ENCODE results near the gene PGP. TPM values are rescaled to one million over a fixed set of nuclear protein-coding genes. Genes with fewer than 3 reads are reported as not detected.
"Not testable (repeated sequence)": the region's sequence is repeated elsewhere in the genome, so short reads cannot be mapped to it uniquely, and the experiment has no call there.

PGP gene
- total RNA-seq, 1 donor from 2014 or later = 31.5 TPM

DNA sequence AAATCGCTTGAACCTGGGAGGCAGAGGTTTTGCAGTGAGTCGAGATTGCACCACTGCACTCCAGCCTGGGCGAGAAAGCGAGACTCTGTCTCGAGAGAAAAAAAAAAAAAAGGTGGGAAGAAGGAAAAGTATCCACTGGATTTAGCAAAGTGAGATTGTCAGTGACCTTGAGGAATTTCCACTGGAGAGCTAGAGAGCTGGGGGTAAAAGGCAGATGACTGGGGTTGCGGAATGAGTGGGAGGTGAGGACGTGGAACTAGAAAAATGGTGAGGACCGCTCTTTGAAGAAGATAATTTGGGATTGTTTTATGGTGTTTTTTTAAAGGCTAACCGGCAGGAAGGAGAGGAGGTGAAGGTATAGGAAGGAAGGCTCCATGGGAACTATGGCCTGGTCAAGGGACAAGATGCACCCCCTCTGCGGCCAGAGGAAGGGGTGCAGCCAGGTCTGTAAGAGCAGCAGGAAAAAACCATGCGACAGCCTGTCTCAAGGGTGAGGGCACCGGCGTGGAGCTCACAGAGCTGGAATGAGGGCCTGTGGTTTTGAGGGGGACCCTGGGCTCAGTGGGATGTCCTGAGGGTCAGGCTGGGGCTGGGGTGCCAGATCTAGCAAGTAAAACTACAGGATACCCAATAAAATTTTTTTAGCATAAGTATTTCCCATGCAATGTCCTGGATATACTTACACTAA lies 10.1 kb downstream of the PGP start:
- H3K4me1 Mint-ChIP-seq (ENCODE audit: unreplicated experiment) = peaks cover 10% of the 10 kb centered on the region
- H3K27ac Mint-ChIP-seq (ENCODE audit: unreplicated experiment) = peak overlapping the region; percentile 10
- TF ChIP-seq, protein P1, sequence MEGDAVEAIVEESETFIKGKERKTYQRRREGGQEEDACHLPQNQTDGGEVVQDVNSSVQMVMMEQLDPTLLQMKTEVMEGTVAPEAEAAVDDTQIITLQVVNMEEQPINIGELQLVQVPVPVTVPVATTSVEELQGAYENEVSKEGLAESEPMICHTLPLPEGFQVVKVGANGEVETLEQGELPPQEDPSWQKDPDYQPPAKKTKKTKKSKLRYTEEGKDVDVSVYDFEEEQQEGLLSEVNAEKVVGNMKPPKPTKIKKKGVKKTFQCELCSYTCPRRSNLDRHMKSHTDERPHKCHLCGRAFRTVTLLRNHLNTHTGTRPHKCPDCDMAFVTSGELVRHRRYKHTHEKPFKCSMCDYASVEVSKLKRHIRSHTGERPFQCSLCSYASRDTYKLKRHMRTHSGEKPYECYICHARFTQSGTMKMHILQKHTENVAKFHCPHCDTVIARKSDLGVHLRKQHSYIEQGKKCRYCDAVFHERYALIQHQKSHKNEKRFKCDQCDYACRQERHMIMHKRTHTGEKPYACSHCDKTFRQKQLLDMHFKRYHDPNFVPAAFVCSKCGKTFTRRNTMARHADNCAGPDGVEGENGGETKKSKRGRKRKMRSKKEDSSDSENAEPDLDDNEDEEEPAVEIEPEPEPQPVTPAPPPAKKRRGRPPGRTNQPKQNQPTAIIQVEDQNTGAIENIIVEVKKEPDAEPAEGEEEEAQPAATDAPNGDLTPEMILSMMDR (IDR thresholded peaks at IDR 0.05; ENCODE audit: unreplicated experiment) = no peak
- H3K36me3 Mint-ChIP-seq (ENCODE audit: low read depth, unreplicated experiment) = peaks cover 13% of the 10 kb centered on the region
- no peaks in the 10 kb centered on the region for H3K9me3 Mint-ChIP-seq (ENCODE audit: unreplicated experiment)
- no peak for DNase-seq (ENCODE audit: low spot score)
- peaks cover 15% of the 10 kb centered on the region for H3K27me3 Mint-ChIP-seq (ENCODE audit: unreplicated experiment)
- H3K4me3 Mint-ChIP-seq (ENCODE audit: unreplicated experiment) = peak overlapping the region; percentile 84

DNA sequence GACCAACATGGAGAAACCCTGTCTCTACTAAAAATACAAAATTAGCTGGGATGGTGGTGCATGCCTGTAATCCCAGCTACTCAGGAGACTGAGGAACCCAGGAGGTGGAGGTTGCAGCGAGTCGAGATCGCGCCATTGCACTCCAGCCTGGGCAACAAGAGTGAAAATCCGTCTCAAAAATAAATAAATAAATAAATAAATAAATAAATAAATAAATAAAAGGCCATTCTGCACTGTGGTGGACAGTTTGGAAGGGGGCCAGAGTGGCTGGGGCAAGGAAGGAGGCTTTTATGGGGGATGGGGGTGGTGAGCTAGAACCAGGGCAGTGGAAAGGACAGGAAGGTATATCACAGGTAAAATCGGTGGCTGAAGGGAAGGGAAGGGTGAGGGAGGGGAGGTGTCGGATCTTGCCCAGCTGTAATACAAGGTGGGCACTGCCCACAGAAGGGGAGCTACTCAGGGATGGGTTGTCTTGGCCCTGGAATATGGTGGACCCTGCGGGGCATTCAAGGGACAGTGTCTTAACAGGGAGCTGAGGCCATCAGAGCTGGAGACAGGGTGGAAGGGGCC lies 11.4 kb downstream of the PGP start:
- peaks cover 17% of the 10 kb centered on the region for H3K27me3 Mint-ChIP-seq (ENCODE audit: unreplicated experiment)
- H3K4me1 Mint-ChIP-seq (ENCODE audit: unreplicated experiment); H3K9me3 Mint-ChIP-seq (ENCODE audit: unreplicated experiment); H3K27ac Mint-ChIP-seq (ENCODE audit: unreplicated experiment); DNase-seq (ENCODE audit: low spot score): not testable (repeated sequence)
- peak overlapping the region; percentile 70 for H3K4me3 Mint-ChIP-seq (ENCODE audit: unreplicated experiment)
- H3K36me3 Mint-ChIP-seq (ENCODE audit: low read depth, unreplicated experiment) = peaks cover 13% of the 10 kb centered on the region

DNA sequence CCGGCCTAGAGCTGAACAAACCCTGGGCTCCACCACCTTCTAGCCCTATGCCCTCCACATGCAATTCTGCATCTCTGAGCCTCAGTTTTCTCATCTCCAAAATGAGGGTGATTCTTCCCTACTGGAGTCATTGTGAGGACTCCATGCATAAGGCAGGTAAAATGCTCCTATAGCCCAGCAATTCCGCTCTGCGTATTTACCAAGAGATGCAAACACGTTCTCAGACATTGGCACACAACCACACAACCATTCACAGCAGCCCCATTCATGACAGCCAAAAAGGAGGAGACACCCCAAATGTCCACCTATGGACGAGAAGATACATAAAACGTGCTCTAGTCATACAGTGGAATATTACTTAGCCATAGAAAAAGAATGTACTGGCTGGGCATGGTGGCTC lies 14.3 kb downstream of the PGP start:
- Mint-ChIP-seq H3K9me3 (ENCODE audit: unreplicated experiment) (no peaks in the 10 kb centered on the region), H3K36me3 (ENCODE audit: low read depth, unreplicated experiment) (peaks cover 8% of the 10 kb centered on the region), H3K4me3 (ENCODE audit: unreplicated experiment) (peak overlapping the region; percentile 52), H3K4me1 (ENCODE audit: unreplicated experiment) (peaks cover 7% of the 10 kb centered on the region), H3K27ac (ENCODE audit: unreplicated experiment) (no peak overlapping the region), H3K27me3 (ENCODE audit: unreplicated experiment) (peaks cover 17% of the 10 kb centered on the region)
- no peak for DNase-seq (ENCODE audit: low spot score)
- TF ChIP-seq, protein P1 (IDR thresholded peaks at IDR 0.05; ENCODE audit: unreplicated experiment) = no peak

DNA sequence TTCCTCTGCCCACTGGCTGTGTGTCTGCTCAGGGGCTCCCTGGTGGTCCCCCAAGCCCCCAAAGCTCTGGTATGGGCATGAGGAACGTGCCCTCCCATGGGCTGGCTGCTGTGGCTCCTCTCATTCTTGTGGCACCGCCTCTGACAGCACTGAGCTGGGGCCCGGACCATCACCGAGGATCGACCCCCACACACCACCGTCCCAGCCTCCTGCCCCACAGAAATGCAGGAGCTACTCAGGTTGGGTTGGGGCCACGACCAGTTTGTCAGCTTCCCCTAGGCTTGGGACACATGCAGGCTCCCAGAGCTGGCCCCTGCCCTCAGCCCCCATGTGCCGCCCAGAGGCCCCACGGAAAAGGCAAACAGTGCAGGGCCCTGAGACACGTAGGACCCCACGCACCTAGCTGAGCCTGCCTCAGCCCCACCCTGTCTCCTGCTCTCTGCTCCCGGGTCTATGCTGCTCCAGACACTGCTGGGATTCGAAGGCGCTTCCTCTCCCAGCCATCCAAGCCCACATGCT lies 15.0 kb downstream of the PGP start:
- Mint-ChIP-seq H3K27ac (ENCODE audit: unreplicated experiment) (no peak overlapping the region), H3K27me3 (ENCODE audit: unreplicated experiment) (peaks cover 20% of the 10 kb centered on the region), H3K36me3 (ENCODE audit: low read depth, unreplicated experiment) (peaks cover 8% of the 10 kb centered on the region), H3K4me3 (ENCODE audit: unreplicated experiment) (no peak overlapping the region), H3K9me3 (ENCODE audit: unreplicated experiment) (no peaks in the 10 kb centered on the region), H3K4me1 (ENCODE audit: unreplicated experiment) (peaks cover 6% of the 10 kb centered on the region)
- TF ChIP-seq, protein P1 (IDR thresholded peaks at IDR 0.05; ENCODE audit: unreplicated experiment) = no peak
- no peak for DNase-seq (ENCODE audit: low spot score)

DNA sequence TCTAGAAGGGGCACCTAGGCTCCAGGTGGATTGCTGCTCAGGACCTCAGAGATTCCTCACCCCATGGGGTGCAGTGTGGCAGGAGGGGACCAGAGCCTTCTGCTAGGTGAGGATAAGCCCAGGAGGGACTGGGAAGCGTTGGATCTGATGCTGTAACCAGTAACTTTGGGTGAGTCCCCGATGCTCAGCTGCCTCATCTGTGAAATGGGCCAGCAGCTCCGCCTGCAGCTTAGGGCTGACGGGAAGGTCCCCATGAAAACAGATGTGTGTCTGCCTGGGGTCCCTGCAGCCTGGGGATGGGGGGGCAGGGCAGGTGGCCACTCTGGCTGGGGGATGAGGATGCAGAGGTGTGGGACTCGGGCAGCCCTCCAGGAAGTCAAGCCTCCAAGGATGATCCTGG lies 15.5 kb downstream of the PGP start:
- TF ChIP-seq, protein P1 (IDR thresholded peaks at IDR 0.05; ENCODE audit: unreplicated experiment) = no peak
- peaks cover 2% of the 10 kb centered on the region for H3K4me1 Mint-ChIP-seq (ENCODE audit: unreplicated experiment)
- H3K4me3 Mint-ChIP-seq (ENCODE audit: unreplicated experiment) = no peak overlapping the region
- no peak for DNase-seq (ENCODE audit: low spot score)
- peaks cover 4% of the 10 kb centered on the region for H3K36me3 Mint-ChIP-seq (ENCODE audit: low read depth, unreplicated experiment)
- H3K27ac Mint-ChIP-seq (ENCODE audit: unreplicated experiment) = no peak overlapping the region
- H3K27me3 Mint-ChIP-seq (ENCODE audit: unreplicated experiment) = peaks cover 20% of the 10 kb centered on the region
- H3K9me3 Mint-ChIP-seq (ENCODE audit: unreplicated experiment) = no peaks in the 10 kb centered on the region

Data from endothelial cell (in vitro differentiated cells).